NCI-H1092 treated with DMSO at 0.1 percent for 48 hours (cell line): ENCODE results near the gene ARHGAP23.
"Not testable (repeated sequence)": the region's sequence is repeated elsewhere in the genome, so short reads cannot be mapped to it uniquely, and the experiment has no call there.

Experiments
- DNase-seq: peaks from one replicate; lab custom pipeline; 2025; lab: John Stamatoyannopoulos, UW

ARHGAP23 gene

GRCh38 chr17:38491346-38492066 is 63.2 kb downstream of the ARHGAP23 start:
- DNase-seq, result not testable (repeated sequence)

GRCh38 chr17:38492067-38493040 is 64.1 kb downstream of the ARHGAP23 start:
- DNase-seq, result peak; percentile 78

GRCh38 chr17:38494152-38494551 is 65.9 kb downstream of the ARHGAP23 start:
- DNase-seq, result not testable (repeated sequence)

- DNase-seq, result not testable (repeated sequence)
Observed at GRCh38 chr17:38497656-38498055, 69.4 kb downstream of the ARHGAP23 start.

GRCh38 chr17:38498353-38498752 is 70.1 kb downstream of the ARHGAP23 start:
- DNase-seq, result no peak

GRCh38 chr17:38499230-38499629 is 71.0 kb downstream of the ARHGAP23 start:
- DNase-seq, result not testable (repeated sequence)

- not testable (repeated sequence) for DNase-seq
Observed at GRCh38 chr17:38501718-38502117, 73.5 kb downstream of the ARHGAP23 start.

GRCh38 chr17:38503286-38503913 is 75.1 kb downstream of the ARHGAP23 start:
- DNase-seq, result not testable (repeated sequence)

GRCh38 chr17:38504216-38504615 is 76.0 kb downstream of the ARHGAP23 start:
- DNase-seq, result no peak

- no peak for DNase-seq
Observed at GRCh38 chr17:38507436-38507835, 79.2 kb downstream of the ARHGAP23 start.

- DNase-seq, result no peak
Observed at GRCh38 chr17:38507921-38508569, 79.8 kb downstream of the ARHGAP23 start.

GRCh38 chr17:38508570-38508950 is 80.3 kb downstream of the ARHGAP23 start:
- DNase-seq, result no peak

GRCh38 chr17:38508954-38509771 is 80.9 kb downstream of the ARHGAP23 start:
- no peak for DNase-seq

- no peak for DNase-seq
Observed at GRCh38 chr17:38509772-38510420, 81.6 kb downstream of the ARHGAP23 start.

- no peak for DNase-seq
Observed at GRCh38 chr17:38510421-38511149, 82.3 kb downstream of the ARHGAP23 start.

- DNase-seq, result no peak
Observed at GRCh38 chr17:38511150-38512108, 83.2 kb downstream of the ARHGAP23 start.

- DNase-seq, result no peak
Observed at GRCh38 chr17:38512473-38513058, 84.3 kb downstream of the ARHGAP23 start.

GRCh38 chr17:38526526-38526925 is 98.3 kb downstream of the ARHGAP23 start:
- not testable (repeated sequence) for DNase-seq
